GM21390 (cell line): ENCODE data around the gene ATP6V1G1.
"Not testable (repeated sequence)": the region's sequence is repeated elsewhere in the genome, so short reads cannot be mapped to it uniquely, and the experiment has no call there.

Experiments
- ATAC-seq: cut with Tn5 transposase; IDR thresholded peaks from one replicate; pipeline ENCODE4 v1.9.1; 2021; ENCODE audit not compliant: unreplicated experiment

The ATP6V1G1 gene

GRCh38 chr9:114587345-114588202 is at the start of gene ATP6V1G1:
Gene ATP6V1G1, plus strand, starts transcription at chr9:114587769. Its CDS starts 70 bp downstream, at chr9:114587839.
- peak; percentile 94 for ATAC-seq

DNA sequence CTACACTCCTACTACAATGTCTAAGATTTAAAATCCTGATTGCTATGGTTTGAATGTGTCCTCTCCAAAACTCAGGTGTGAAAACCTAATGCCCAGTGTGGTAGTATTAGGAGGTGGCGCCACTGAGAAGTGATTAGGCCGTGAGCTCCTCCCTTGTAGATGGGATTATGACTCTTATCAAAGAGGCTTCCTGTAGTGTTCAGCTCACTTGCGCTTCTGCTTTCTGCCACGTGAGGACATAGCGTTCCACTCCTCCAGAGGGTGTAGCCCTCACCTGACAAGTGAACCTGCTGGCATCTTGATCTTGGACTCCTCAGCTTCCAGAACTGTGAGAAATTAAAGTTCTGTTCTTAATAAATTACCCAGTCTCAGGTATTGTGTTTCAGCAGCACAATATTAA is 49.3 kb upstream of the ATP6V1G1 start:
- ATAC-seq, result peak; percentile 58

- ATAC-seq, result no peak
Observed at GRCh38 chr9:114539701-114540380, 47.7 kb upstream of the ATP6V1G1 start.

GRCh38 chr9:114545055-114545454 is 42.5 kb upstream of the ATP6V1G1 start:
- ATAC-seq, result no peak

GRCh38 chr9:114546851-114547250 is 40.7 kb upstream of the ATP6V1G1 start:
- ATAC-seq, result no peak

- no peak for ATAC-seq
Observed at GRCh38 chr9:114549697-114550330, 37.8 kb upstream of the ATP6V1G1 start.

DNA sequence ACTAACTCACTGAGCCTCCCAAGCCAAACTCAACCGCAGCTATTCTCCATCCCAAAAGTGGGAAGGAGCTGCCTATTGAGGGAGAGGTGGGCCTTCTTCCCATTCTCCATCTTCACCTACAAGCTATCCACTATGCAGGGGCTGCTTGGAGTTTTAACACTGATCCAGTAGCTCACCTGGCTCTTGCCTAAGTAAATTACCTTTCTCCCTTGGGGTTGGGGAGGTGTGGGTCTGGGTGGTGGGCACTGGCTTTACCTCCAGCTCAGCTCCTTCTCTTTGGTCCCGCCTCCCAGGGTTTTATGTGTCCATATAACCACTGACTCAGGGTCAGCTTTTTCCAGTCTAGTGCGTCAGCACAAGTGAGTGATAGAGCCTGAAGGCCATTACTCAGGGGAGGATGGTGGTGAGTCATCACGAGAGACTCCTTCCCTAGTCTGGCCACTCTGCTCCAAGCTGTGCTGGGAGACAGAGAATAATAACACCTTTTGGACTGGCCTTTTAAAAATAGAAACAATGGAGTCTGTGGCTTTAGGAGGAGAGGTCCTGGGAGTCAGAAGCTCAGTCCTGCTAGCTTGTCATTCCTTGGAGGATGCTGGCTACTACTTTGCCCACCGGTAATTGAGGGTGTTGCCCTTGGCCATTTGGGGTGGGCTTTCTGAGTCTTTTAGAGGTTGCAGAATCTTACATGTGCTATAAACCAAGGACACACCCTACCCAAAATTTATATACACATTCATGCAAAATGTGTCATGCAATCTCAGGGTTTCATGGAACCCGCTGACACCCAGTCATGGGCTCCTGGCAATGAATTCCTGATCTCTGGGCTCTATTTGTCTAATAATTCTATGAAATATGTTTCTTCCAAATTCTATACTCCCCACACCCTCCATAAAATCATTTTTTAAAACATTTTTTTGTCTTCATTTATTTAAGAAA is 35.6 kb upstream of the ATP6V1G1 start:
- ATAC-seq, result no peak

DNA sequence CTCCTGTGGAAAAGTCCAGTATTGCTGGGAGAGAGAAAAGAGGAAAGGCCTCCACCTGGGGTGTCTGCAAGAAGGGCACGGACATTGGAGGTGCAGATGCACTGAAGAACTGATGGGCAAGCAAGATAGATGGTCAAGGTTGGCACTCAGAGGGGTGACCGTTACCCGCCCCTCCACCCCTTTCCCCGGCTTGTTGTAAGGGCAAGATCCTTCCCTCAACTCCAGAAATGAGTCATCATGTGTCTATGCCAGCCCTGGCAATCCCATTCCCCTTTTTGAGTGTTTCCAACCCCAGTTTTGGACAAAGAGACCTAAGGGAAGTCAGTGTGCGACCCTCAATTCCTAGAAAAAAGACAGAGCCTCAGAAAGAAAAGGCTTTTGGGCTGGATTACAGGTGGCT is 34.9 kb upstream of the ATP6V1G1 start:
- no peak for ATAC-seq

- no peak for ATAC-seq
Observed at GRCh38 chr9:114553202-114553601, 34.4 kb upstream of the ATP6V1G1 start.

DNA sequence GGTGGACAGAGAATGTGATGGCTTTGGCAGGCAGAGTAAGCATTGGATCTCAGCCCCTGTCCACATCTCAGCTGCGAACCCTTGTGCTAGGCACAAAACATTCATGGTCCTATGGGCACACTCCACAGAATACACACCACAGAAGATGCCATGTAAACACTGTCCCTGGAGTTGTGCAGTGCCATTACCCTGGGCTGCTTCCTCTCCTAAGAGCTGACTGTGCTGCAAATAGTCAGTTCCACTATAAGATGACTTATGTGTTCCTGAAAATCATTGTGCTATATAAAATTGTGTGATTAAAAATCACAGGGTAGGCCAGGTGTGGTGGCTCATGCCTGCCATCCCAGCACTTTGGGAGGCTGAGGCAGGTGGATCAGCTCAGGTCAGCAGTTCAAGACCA is 31.9 kb upstream of the ATP6V1G1 start:
- ATAC-seq, result no peak

DNA sequence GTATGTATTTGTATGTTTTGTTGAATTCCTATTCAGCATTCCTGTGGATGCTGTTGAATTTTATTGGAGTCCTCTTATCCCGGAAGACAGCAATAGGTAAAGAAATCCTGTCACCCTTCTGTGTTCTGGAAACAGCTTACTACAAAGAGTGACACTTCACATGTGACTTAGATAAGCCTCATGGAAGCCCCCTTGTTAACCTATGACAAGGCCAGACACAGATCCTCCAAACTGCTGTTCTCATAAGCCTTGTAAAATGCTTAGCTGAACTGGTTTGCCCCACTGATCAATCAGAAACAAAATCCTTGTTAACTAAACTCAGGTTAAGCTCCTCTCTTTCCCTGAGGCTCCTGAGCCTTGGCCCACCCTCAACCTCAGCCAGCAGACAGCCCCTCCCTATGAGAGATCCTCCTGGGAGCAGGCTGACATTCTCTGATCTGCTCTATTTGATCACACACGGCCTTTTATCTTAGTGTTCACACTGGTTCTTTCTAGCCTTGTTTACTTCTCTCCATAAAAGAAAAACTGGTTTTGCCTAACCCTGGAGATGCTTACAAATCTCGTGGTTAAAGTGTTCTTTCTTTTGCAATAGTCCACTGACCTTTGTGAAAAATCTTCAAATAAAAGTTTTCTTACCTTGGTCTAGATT is 29.4 kb upstream of the ATP6V1G1 start:
- ATAC-seq, result no peak

DNA sequence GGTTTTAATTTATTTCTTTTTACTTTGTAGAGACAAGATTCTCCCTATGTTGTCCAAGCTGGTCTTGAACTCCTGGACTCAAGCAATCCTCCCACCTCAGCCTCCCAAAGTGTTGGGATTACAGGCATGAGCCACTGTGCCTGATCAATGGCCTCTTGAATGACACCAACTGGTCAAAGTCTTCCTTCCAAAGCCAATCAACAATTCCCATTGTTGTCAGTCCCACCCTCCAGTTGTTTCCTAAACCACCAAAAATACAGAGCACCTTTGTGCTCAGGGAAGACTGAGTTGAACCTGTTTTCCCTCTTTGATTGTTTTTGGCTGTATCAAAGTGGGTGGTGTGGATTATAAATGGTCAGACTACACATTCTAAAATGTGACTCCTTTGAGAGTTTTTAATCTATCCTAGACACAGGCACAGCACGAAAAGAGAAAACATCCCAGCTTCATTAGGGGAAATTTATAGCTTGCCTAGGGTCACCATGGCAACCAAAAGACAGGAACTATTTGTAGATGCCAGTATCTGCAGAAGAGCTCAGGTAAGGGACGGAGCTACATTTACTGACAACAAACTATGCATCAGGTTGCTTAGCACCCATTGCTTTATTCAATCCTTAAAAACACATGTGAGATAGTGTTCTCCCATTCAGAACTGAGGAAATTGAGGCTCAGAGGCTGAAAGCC is 27.6 kb upstream of the ATP6V1G1 start:
- ATAC-seq, result no peak

DNA sequence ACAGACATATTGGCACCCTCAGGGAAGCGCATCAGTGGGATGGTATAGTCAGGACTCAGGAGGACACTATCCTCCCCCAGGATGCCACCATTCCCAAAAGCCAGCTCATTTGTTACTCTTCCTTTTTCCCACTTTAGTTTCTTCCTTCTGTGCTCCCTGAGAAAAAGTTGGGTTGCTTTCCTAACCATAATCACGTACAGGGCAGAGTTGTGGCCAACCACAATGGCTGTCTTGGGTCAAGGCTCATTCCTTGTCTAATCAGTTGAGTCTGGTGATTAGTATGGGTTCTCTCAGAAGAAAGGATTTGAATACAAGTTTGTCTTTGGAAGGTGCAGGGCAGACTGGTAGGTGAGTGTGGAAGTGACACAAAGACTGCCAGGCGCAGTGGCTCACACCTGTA is 26.6 kb upstream of the ATP6V1G1 start:
- ATAC-seq, result no peak

DNA sequence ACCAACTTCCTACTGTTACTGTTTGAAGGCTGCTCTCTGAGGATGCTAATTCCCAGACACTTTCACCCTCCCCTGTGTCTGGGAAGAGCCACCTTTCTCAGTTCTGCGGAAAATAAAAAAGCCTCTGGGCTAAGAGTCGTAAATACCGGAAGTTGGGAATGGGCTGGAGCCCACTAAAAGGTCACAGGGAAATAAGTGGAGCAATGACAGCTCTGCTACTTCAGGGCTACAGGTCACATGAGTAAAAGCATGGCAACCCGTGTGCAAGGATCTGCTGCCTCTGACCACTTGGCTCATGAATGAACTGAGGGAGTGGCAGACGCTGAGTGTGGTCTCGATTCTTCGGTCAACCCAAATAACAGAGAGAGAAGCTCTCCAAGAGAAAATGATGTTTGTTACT is 25.8 kb upstream of the ATP6V1G1 start:
- no peak for ATAC-seq

GRCh38 chr9:114565204-114565603 is 22.4 kb upstream of the ATP6V1G1 start:
- ATAC-seq, result no peak

GRCh38 chr9:114570742-114571141 is 16.8 kb upstream of the ATP6V1G1 start:
- no peak for ATAC-seq

DNA sequence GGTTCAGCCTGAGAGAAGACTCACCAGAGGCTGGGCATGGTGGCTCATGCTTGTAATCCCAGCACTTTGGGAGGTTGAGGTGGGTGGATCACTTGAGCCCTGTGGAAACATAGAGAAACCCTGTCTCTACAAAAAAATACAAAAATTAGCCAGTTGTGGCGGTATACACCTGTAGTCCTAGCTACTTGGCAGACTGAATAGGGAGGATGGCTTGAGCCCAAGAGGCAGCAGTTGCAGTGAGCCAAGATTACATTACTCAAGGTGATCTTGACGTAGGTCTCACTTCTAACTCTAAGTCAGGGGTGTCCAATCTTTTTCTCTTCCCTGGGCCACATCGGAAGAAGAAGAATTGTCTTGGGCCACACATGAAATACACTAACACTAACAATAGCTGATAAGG is 16.2 kb upstream of the ATP6V1G1 start:
- ATAC-seq, result no peak

- no peak for ATAC-seq
Observed at GRCh38 chr9:114572199-114572598, 15.4 kb upstream of the ATP6V1G1 start.

GRCh38 chr9:114574438-114574837 is 13.1 kb upstream of the ATP6V1G1 start:
- no peak for ATAC-seq

DNA sequence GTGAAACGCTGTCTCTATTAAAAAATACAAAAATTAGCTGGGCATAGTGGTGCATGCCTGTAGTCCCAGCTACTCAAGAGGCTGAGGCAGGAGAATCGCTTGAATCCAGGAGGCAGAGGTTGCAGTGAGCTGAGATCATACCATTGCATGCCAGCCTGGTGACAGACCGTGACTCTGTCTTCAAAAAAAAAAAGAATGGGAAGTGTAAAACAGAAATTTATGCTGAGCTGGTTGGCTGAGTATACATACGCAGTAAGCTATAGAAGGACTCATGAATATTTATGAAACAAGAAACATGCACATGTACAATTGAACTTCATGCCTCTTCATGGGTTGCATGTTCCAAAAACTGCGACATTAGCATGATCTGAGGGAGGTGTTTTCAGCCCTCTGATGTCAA is 10.8 kb upstream of the ATP6V1G1 start:
- not testable (repeated sequence) for ATAC-seq
